ENCODE results near the gene TRNP1.

The TRNP1 gene

GRCh38 chr1:27005648-27006496 lies 12.4 kb downstream of the TRNP1 start:
- Mint-ChIP-seq H3K36me3 (ENCODE audit: low read depth) (no peaks in the 10 kb centered on the region), H3K27ac (peak overlapping the region in 1 of 3 experiments; percentile 19), H3K4me3 (no peak overlapping the region), H3K9me3 (no peaks in the 10 kb centered on the region), H3K4me1 (peaks cover 29% of the 10 kb centered on the region), H3K27me3 (ENCODE audit: low read depth) (peaks cover 6% of the 10 kb centered on the region)
- TF ChIP-seq, protein P1, sequence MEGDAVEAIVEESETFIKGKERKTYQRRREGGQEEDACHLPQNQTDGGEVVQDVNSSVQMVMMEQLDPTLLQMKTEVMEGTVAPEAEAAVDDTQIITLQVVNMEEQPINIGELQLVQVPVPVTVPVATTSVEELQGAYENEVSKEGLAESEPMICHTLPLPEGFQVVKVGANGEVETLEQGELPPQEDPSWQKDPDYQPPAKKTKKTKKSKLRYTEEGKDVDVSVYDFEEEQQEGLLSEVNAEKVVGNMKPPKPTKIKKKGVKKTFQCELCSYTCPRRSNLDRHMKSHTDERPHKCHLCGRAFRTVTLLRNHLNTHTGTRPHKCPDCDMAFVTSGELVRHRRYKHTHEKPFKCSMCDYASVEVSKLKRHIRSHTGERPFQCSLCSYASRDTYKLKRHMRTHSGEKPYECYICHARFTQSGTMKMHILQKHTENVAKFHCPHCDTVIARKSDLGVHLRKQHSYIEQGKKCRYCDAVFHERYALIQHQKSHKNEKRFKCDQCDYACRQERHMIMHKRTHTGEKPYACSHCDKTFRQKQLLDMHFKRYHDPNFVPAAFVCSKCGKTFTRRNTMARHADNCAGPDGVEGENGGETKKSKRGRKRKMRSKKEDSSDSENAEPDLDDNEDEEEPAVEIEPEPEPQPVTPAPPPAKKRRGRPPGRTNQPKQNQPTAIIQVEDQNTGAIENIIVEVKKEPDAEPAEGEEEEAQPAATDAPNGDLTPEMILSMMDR (IDR thresholded peaks at IDR 0.05; ENCODE audit: unreplicated experiment in 3 of 3), result no peak

DNA sequence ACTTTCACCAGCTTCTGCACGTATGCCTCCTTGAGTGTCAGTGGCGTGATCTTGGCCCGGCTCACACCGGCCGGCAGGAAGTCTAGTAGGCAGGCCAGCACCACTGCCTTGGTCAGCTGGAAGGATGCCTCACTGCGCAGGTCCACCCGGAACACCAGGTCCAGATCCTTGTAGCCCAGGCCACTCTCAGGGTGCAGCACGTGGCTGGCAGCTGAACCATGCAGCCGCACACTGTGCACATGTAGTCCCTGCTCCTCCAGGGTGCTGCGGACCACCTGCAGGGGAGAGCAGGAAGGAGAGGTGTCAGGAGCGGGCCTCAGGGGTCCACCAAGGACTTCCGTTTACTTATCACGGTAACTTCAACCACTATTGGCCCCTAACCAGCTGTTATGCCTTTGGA lies 13.2 kb downstream of the TRNP1 start:
- H3K27ac Mint-ChIP-seq, result peak overlapping the region in 1 of 3 experiments; percentile 29

GRCh38 chr1:27007909-27008582 lies 14.6 kb downstream of the TRNP1 start:
- Mint-ChIP-seq H3K4me1 (peaks cover 32% of the 10 kb centered on the region), H3K27me3 (ENCODE audit: low read depth) (peaks cover 24% of the 10 kb centered on the region), H3K4me3 (peak overlapping the region in 1 of 3 experiments; percentile 31), H3K9me3 (no peaks in the 10 kb centered on the region), H3K36me3 (ENCODE audit: low read depth) (no peaks in the 10 kb centered on the region), H3K27ac (peak overlapping the region; percentile 39 to 62 (median 60))
- TF ChIP-seq, protein P1 (IDR thresholded peaks at IDR 0.05; ENCODE audit: unreplicated experiment in 3 of 3), result no peak

More for the DNA sequence above, 13.2 kb downstream of the TRNP1 start:
- H3K27me3 Mint-ChIP-seq (ENCODE audit: low read depth), result peaks cover 14% of the 10 kb centered on the region
- TF ChIP-seq, protein P1 (IDR thresholded peaks at IDR 0.05; ENCODE audit: unreplicated experiment in 3 of 3), result no peak
- no peak overlapping the region for H3K4me3 Mint-ChIP-seq
- no peaks in the 10 kb centered on the region for H3K36me3 Mint-ChIP-seq (ENCODE audit: low read depth)
- H3K4me1 Mint-ChIP-seq, result peaks cover 32% of the 10 kb centered on the region
- H3K9me3 Mint-ChIP-seq, result no peaks in the 10 kb centered on the region

- TF ChIP-seq, protein P1 (IDR thresholded peaks at IDR 0.05; ENCODE audit: unreplicated experiment in 3 of 3), result no peak
- Mint-ChIP-seq H3K27me3 (ENCODE audit: low read depth) (peaks cover 24% of the 10 kb centered on the region), H3K36me3 (ENCODE audit: low read depth) (no peaks in the 10 kb centered on the region), H3K4me3 (no peak overlapping the region), H3K27ac (peak overlapping the region in 1 of 3 experiments; percentile 28), H3K4me1 (peaks cover 20% of the 10 kb centered on the region), H3K9me3 (no peaks in the 10 kb centered on the region)
These were observed 16.2 kb downstream of the TRNP1 start for GRCh38 chr1:27009601-27010197.

GRCh38 chr1:27010226-27010994 lies 16.9 kb downstream of the TRNP1 start:
- H3K36me3 Mint-ChIP-seq (ENCODE audit: low read depth), result no peaks in the 10 kb centered on the region
- TF ChIP-seq, protein P1 (IDR thresholded peaks at IDR 0.05; ENCODE audit: unreplicated experiment in 3 of 3), result no peak
- peaks cover 16% of the 10 kb centered on the region for H3K4me1 Mint-ChIP-seq
- H3K27me3 Mint-ChIP-seq (ENCODE audit: low read depth), result peaks cover 27% of the 10 kb centered on the region
- H3K27ac Mint-ChIP-seq, result no peak overlapping the region
- H3K4me3 Mint-ChIP-seq, result no peak overlapping the region
- no peaks in the 10 kb centered on the region for H3K9me3 Mint-ChIP-seq
